ENCODE results near the gene SYTL5.

SYTL5 gene

DNA sequence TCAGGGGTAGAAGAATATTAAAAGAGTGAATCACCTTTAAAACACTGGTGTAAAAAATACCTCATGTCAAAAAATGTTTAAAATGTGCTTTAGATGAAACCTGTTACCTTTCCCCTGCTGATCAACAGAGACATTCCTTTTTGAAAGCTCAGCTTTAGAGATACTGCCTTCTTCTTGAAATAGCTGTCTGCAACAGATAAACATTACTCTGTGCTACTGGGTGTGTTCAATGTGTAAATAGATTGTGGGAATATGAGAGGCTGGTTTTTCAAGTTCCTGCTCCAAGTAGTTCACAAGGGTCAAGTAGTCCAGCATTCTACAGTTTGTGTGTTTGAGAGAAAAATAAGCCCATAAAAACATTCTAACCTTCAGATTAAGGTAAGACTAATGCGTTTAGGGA is at the start of gene SYTL5:
SYTL5 (plus strand) TSS at position 263 of the 400 bp plus-strand sequence. CDS start 27,337 bp downstream, outside the sequence.
- Histone ChIP-seq H3K4me2 (no peak within 1 kb of the TSS), H2AFZ (ENCODE audit: low read depth) (no peak within 1 kb of the TSS), H3K79me2 (ENCODE audit: insufficient read depth, low read depth) (no peaks in the 10 kb centered on the region), H3K27ac (no peak within 1 kb of the TSS), H3K27me3 (ENCODE audit: insufficient read depth, low read depth) (no peaks in the 10 kb centered on the region), H3K9ac (no peak within 1 kb of the TSS), H3K36me3 (ENCODE audit: insufficient read depth) (no peaks in the 10 kb centered on the region), H3K4me1 (ENCODE audit: low read depth, poor library complexity, severe bottlenecking) (peaks cover 41% of the 10 kb centered on the region), H3K4me3 (IDR thresholded peaks at IDR 0.05; ENCODE audit: insufficient read depth, low read depth, low read length) (no peak within 1 kb of the TSS), H4K20me1 (ENCODE audit: insufficient read depth) (no peaks in the 10 kb centered on the region)
- TF ChIP-seq, protein P1, sequence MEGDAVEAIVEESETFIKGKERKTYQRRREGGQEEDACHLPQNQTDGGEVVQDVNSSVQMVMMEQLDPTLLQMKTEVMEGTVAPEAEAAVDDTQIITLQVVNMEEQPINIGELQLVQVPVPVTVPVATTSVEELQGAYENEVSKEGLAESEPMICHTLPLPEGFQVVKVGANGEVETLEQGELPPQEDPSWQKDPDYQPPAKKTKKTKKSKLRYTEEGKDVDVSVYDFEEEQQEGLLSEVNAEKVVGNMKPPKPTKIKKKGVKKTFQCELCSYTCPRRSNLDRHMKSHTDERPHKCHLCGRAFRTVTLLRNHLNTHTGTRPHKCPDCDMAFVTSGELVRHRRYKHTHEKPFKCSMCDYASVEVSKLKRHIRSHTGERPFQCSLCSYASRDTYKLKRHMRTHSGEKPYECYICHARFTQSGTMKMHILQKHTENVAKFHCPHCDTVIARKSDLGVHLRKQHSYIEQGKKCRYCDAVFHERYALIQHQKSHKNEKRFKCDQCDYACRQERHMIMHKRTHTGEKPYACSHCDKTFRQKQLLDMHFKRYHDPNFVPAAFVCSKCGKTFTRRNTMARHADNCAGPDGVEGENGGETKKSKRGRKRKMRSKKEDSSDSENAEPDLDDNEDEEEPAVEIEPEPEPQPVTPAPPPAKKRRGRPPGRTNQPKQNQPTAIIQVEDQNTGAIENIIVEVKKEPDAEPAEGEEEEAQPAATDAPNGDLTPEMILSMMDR (conservative IDR thresholded peaks at IDR 0.05; ENCODE audit: low read depth, low read length) = no peak

DNA sequence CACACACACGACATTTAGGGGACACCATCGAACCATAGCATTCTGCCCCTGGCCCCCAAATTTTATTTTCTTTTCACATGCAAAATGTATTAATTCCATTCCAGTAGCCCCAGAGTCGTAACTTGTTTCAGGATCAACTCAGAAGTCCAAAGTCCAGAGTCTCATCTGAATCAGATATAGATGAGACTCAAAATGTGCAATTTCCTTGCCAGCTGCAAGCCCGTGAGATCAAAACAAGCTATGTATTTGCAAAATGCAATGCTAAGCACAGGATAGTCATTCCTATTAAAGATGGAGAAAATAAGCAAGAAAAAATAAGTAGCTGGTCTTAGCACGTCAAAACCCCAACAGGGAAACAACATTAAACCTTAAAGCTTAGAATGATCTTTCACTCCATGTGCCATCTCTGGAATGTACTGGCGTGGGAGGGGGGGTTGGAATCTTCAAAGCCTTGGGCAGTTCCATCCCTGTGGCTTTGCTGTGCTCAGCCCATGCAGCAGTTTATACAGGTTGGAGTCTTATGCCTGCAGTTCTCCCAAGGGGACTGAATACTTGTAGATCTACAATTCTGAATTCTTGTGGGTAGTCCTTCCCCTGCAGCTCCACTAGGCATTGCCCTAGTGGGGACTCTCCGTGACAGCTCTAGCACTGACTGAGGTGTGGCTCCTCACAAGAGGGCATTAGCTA is 47.7 kb upstream of the SYTL5 start:
- Histone ChIP-seq H2AFZ (ENCODE audit: low read depth) (no peak overlapping the region), H4K20me1 (ENCODE audit: insufficient read depth) (no peaks in the 10 kb centered on the region), H3K9ac (no peak overlapping the region), H3K27ac (no peak overlapping the region), H3K79me2 (ENCODE audit: insufficient read depth, low read depth) (no peaks in the 10 kb centered on the region), H3K36me3 (ENCODE audit: insufficient read depth) (no peaks in the 10 kb centered on the region), H3K4me1 (ENCODE audit: low read depth, poor library complexity, severe bottlenecking) (no peaks in the 10 kb centered on the region), H3K4me2 (no peak overlapping the region), H3K27me3 (ENCODE audit: insufficient read depth, low read depth) (no peaks in the 10 kb centered on the region), H3K4me3 (IDR thresholded peaks at IDR 0.05; ENCODE audit: insufficient read depth, low read depth, low read length) (no peak overlapping the region)
- TF ChIP-seq, protein P1 (conservative IDR thresholded peaks at IDR 0.05; ENCODE audit: low read depth, low read length) = no peak

DNA sequence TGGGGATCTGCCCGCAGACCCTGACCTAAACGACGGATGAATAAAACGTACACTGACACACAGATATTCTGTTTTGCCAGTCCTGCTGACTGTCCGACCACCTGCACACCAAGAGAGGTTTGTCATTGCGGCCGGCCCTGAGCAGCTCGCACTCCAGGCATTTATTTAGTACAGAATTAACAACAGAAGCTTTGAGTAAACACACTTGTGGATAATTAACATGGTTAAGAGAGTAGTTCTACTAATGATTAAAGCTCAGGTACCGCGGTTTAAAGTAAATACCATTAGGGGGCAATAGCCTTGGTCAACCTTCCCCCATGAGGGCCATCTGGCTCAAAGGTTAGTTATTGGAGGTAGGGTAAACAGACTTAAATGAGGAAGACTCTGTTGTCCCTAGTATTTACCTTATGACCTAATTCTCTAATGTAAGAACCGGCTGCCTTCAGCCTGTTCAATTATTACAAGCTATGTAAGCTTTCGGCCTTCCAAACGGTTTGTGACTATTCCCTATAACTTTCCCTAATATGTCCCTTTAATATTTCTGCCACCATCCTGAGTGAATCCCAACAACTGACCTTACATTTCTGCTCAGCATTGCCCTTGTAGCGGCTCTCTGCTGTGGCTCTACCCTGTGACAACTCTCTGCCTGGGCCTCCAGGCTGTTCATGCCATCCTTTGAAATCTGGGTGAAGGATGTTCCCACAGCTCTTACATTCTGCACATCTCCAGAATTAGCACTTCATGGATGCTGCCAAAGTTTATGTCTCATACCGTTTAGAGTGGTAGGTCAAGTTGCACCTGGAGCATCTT is 46.9 kb upstream of the SYTL5 start:
- Histone ChIP-seq H2AFZ (ENCODE audit: low read depth) (no peak overlapping the region), H3K27me3 (ENCODE audit: insufficient read depth, low read depth) (no peaks in the 10 kb centered on the region), H3K36me3 (ENCODE audit: insufficient read depth) (no peaks in the 10 kb centered on the region), H3K4me1 (ENCODE audit: low read depth, poor library complexity, severe bottlenecking) (no peaks in the 10 kb centered on the region), H4K20me1 (ENCODE audit: insufficient read depth) (no peaks in the 10 kb centered on the region), H3K27ac (no peak overlapping the region), H3K4me3 (IDR thresholded peaks at IDR 0.05; ENCODE audit: insufficient read depth, low read depth, low read length) (no peak overlapping the region), H3K4me2 (no peak overlapping the region), H3K9ac (no peak overlapping the region), H3K79me2 (ENCODE audit: insufficient read depth, low read depth) (no peaks in the 10 kb centered on the region)
- TF ChIP-seq, protein P1 (conservative IDR thresholded peaks at IDR 0.05; ENCODE audit: low read depth, low read length) = no peak

DNA sequence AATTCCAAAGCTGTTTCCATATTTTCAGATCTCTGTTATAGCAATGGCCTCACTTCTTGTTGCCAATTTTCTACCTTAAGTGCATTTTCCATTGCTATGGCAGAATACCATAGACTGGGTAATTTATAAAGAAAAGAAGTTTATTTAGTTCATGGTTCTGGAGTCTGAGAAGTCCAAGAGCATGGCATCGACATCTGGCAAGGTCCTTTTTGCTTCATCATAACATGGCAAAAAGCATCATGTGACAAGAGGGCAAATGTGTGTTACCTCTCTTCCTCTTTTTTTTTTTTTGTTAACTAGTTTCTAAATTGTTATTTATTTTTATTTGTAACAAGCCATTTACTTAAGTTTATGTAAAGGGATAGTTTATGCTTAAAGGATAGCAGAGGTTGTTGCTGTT is 45.2 kb upstream of the SYTL5 start:
- Histone ChIP-seq H3K4me3 (IDR thresholded peaks at IDR 0.05; ENCODE audit: insufficient read depth, low read depth, low read length) (no peak overlapping the region), H3K79me2 (ENCODE audit: insufficient read depth, low read depth) (no peaks in the 10 kb centered on the region), H4K20me1 (ENCODE audit: insufficient read depth) (no peaks in the 10 kb centered on the region), H3K9ac (no peak overlapping the region), H3K36me3 (ENCODE audit: insufficient read depth) (no peaks in the 10 kb centered on the region), H3K4me2 (no peak overlapping the region), H3K27me3 (ENCODE audit: insufficient read depth, low read depth) (no peaks in the 10 kb centered on the region), H2AFZ (ENCODE audit: low read depth) (no peak overlapping the region), H3K4me1 (ENCODE audit: low read depth, poor library complexity, severe bottlenecking) (no peaks in the 10 kb centered on the region), H3K27ac (no peak overlapping the region)
- TF ChIP-seq, protein P1 (conservative IDR thresholded peaks at IDR 0.05; ENCODE audit: low read depth, low read length) = no peak

Data from KMS-11 (cell line).